ENCODE measurements around the gene SEPTIN8. TPM values are rescaled to one million over a fixed set of nuclear protein-coding genes. Genes with fewer than 3 reads are reported as not detected.

Gene SEPTIN8
- polyA plus RNA-seq, 6 donors from 2014 or later, result 0.11 to 0.27 (median 0.22) TPM; not detected in 2

DNA sequence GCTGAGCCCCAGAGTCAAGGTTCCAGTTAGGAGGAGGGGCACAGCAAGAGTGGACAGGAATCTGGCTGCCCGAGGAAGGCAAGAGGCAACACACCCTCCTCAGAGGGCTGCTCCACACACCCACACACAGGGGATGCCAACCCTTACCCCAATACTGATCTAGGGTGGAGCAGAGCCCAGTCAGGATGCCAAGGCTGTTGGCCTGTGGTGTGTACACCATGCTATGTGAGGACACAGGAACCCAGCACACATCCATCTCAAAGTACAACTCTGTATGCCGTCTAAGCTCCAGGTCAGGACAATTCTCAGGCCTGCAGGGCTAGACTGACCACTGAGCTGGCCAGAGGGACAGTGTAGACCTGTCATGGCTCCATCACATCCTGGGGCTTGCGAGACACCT lies 2.6 kb downstream of the SEPTIN8 start:
- no peak overlapping the region for H3K27ac Mint-ChIP-seq
- H3K36me3 Mint-ChIP-seq, result no peaks in the 10 kb centered on the region
- no peak for ATAC-seq (ENCODE audit: low read depth in 2 of 2)
- H3K4me1 Mint-ChIP-seq, result peaks cover 7 to 13% (median 11%) of the 10 kb centered on the region in 3 donors
- H3K9me3 Mint-ChIP-seq, result no peaks in the 10 kb centered on the region
- H3K27me3 Mint-ChIP-seq, result peaks cover 44 to 53% (median 45%) of the 10 kb centered on the region in 3 donors
- no peak overlapping the region for H3K4me3 Mint-ChIP-seq
- no peak for DNase-seq

GRCh38 chr5:132773601-132774355 lies 3.3 kb downstream of the SEPTIN8 start:
- Mint-ChIP-seq H3K27me3 (peaks cover 38 to 49% (median 40%) of the 10 kb centered on the region in 3 donors), H3K36me3 (no peaks in the 10 kb centered on the region), H3K27ac (peak overlapping the region in 1 of 6 donors; percentile 39), H3K4me1 (peaks cover 7 to 11% (median 10%) of the 10 kb centered on the region in 3 donors), H3K9me3 (no peaks in the 10 kb centered on the region), H3K4me3 (peak overlapping the region in 1 of 8 donors; percentile 40)
- DNase-seq (no peak), ATAC-seq (ENCODE audit: low read depth in 2 of 2) (no peak)

- Mint-ChIP-seq H3K36me3 (no peaks in the 10 kb centered on the region), H3K4me1 (peaks cover 3 to 8% (median 4%) of the 10 kb centered on the region in 3 donors), H3K9me3 (no peaks in the 10 kb centered on the region), H3K27me3 (peaks cover 32 to 49% (median 37%) of the 10 kb centered on the region in 3 donors), H3K4me3 (peak overlapping the region in 1 of 8 donors; percentile 40), H3K27ac (no peak overlapping the region)
- no peak for ATAC-seq (ENCODE audit: low read depth in 2 of 2)
- DNase-seq, result no peak
Observed at GRCh38 chr5:132773114-132773513, 3.9 kb downstream of the SEPTIN8 start.

DNA sequence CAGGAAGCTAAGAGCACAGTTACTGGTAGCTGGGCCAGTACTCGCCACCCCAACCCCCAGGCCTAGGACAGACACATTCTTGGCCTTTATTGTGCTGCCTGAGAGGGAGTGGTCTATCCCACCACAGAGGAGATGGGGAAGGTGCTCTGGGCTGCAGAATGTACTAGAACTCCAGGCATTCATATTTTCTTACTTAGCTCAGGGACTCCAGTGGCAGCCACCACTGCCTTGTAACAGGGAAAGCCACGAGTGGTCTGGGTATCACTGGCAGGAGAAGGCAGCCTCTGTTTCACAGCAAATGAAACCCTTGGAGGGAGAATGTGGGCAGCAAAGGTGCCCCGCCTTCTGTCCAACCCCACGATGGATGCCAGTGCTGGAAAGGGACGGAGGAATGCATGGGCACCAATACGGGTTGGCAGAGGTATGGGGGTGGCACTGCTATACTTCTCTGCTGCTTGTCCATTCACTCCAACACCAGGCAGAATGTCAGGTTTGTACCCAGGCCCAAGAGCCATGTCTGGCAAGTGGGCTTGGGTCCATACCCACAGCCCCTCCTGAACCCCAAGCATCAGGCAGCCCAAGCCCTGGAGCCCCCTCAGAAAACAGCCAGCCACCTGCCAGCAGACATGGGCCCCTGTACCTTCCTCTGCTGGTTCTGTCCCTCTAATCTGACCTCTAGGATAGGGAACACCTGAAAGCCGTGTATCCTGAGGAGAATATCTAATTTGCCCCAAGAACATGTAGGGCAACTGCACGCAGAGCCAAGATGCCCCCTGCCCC lies 4.6 kb downstream of the SEPTIN8 start:
- H3K27ac Mint-ChIP-seq, result peak overlapping the region in 1 of 6 donors; percentile 80
- no peak for ATAC-seq (ENCODE audit: low read depth in 2 of 2)
- peaks cover 27 to 50% (median 33%) of the 10 kb centered on the region in 3 donors for H3K27me3 Mint-ChIP-seq

GRCh38 chr5:132771503-132771998 lies 5.5 kb downstream of the SEPTIN8 start:
- H3K27me3 Mint-ChIP-seq, result peaks cover 27 to 55% (median 33%) of the 10 kb centered on the region in 3 donors
- no peaks in the 10 kb centered on the region for H3K36me3 Mint-ChIP-seq
- H3K27ac Mint-ChIP-seq, result no peak overlapping the region
- peaks cover 0 to 4% (median 0%) of the 10 kb centered on the region in 3 donors for H3K4me1 Mint-ChIP-seq
- ATAC-seq (ENCODE audit: low read depth in 2 of 2) (no peak), DNase-seq (no peak)
- no peaks in the 10 kb centered on the region for H3K9me3 Mint-ChIP-seq
- H3K4me3 Mint-ChIP-seq, result no peak overlapping the region

More for the DNA sequence above, 4.6 kb downstream of the SEPTIN8 start:
- H3K36me3 Mint-ChIP-seq, result no peaks in the 10 kb centered on the region
- no peak for DNase-seq
- H3K4me1 Mint-ChIP-seq, result peaks cover 0 to 4% (median 0%) of the 10 kb centered on the region in 3 donors
- peak overlapping the region in 1 of 8 donors; percentile 22 for H3K4me3 Mint-ChIP-seq
- H3K9me3 Mint-ChIP-seq, result no peaks in the 10 kb centered on the region

GRCh38 chr5:132770476-132771159 lies 6.4 kb downstream of the SEPTIN8 start:
- Mint-ChIP-seq H3K27me3 (peaks cover 26 to 54% (median 30%) of the 10 kb centered on the region in 3 donors), H3K4me3 (peak overlapping the region in 1 of 8 donors; percentile 15), H3K9me3 (no peaks in the 10 kb centered on the region), H3K27ac (no peak overlapping the region), H3K36me3 (no peaks in the 10 kb centered on the region), H3K4me1 (no peaks in the 10 kb centered on the region)
- ATAC-seq (ENCODE audit: low read depth in 2 of 2), result no peak
- no peak for DNase-seq

DNA sequence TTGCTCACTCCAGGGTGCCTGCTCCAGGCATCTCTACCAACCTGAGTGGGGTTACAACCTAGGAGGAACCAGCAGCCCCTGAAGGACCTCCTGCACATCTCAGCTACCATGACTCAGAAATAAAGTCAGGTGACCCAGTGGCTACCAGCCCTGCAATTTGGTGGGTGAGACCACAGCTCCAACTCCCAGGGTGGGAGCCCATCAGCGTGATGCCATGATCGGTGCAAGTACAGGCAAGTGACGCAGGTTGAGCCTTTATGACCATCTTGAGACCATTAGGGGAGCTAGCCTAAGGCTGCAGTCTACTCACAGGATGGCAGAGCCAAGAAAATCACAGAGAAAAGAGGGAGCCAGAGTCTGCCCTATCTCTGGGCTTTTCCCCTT lies 8.6 kb downstream of the SEPTIN8 start:
- DNase-seq (no peak), ATAC-seq (ENCODE audit: low read depth in 2 of 2) (no peak)
- Mint-ChIP-seq H3K4me1 (no peaks in the 10 kb centered on the region), H3K9me3 (no peaks in the 10 kb centered on the region), H3K36me3 (no peaks in the 10 kb centered on the region), H3K27me3 (peaks cover 5 to 33% (median 14%) of the 10 kb centered on the region in 3 donors), H3K27ac (no peak overlapping the region), H3K4me3 (no peak overlapping the region)

DNA sequence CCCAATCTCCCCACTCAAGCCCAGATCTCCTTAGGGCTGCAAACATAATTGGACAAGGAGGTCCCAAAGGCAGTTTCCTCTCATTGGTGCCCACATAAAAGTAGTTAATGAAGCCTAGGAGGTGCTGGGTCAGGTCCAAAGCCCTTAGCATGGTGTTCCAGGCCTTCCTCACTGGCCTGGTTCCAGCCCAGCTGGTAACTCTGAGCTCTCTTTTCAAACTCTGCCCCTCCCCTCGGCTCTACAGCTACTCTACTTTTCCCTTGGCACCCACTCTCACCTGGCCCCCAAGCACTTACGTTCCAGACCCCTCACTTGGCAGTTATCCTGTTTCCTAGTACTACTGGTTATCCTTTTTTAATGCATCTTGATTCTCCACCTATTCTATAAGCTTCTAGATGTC lies 9.9 kb downstream of the SEPTIN8 start:
- H3K4me3 Mint-ChIP-seq, result no peak overlapping the region
- DNase-seq (no peak), ATAC-seq (ENCODE audit: low read depth in 2 of 2) (no peak)
- H3K9me3 Mint-ChIP-seq, result no peaks in the 10 kb centered on the region
- peaks cover 0 to 22% (median 9%) of the 10 kb centered on the region in 3 donors for H3K27me3 Mint-ChIP-seq
- no peaks in the 10 kb centered on the region for H3K36me3 Mint-ChIP-seq
- H3K27ac Mint-ChIP-seq, result peak overlapping the region in 1 of 6 donors; percentile 88
- no peaks in the 10 kb centered on the region for H3K4me1 Mint-ChIP-seq

GRCh38 chr5:132766806-132767055 lies 10.3 kb downstream of the SEPTIN8 start:
- H3K4me1 Mint-ChIP-seq, result no peaks in the 10 kb centered on the region
- no peaks in the 10 kb centered on the region for H3K9me3 Mint-ChIP-seq
- no peak for ATAC-seq (ENCODE audit: low read depth in 2 of 2)
- H3K4me3 Mint-ChIP-seq, result peak overlapping the region in 1 of 8 donors; percentile 53
- DNase-seq, result no peak
- no peaks in the 10 kb centered on the region for H3K36me3 Mint-ChIP-seq
- peaks cover 0 to 20% (median 8%) of the 10 kb centered on the region in 3 donors for H3K27me3 Mint-ChIP-seq
- no peak overlapping the region for H3K27ac Mint-ChIP-seq

- Mint-ChIP-seq H3K36me3 (no peaks in the 10 kb centered on the region), H3K4me1 (no peaks in the 10 kb centered on the region), H3K27ac (peak overlapping the region in 2 of 6 donors; percentile 44 to 50), H3K4me3 (peak overlapping the region in 1 of 8 donors; percentile 53), H3K27me3 (peaks cover 0 to 20% (median 8%) of the 10 kb centered on the region in 3 donors), H3K9me3 (no peaks in the 10 kb centered on the region)
- no peak for DNase-seq
- no peak for ATAC-seq (ENCODE audit: low read depth in 2 of 2)
Observed at GRCh38 chr5:132766020-132766805, 10.8 kb downstream of the SEPTIN8 start.

DNA sequence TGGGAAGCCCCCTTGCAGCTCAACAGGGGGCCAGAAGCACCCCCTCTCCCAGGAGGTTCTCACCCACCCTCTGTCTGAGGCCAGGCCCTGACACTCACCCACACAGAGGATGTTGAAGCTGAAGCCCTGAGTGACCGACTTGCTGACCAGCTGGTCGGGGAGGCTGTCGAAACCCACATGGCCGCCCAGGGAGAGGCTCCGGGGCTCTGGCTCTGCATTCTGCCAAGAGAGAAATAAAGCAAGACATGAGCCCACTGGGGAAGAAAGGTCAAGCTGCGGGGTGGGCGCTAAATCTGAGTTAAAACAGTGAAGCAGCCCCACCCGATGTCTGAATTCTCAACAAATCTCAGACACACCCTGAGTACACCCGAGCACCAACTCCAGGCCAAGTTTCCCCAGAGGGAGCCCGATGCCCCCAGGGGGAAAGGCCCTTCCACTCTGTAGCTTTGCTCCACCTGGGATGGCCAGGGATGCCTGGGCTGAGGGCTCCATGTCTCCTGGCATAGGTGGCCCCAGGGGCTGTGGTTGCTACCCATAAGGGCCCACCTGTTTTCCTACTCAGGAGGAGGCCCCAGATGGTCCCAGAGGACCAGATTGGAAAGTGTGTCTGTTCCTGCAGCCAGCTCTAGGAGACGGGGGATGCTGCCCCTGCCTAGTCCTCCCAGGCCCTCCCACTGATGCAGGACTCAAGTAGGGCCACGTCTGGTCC lies 11.6 kb downstream of the SEPTIN8 start:
- DNase-seq, result no peak
- H3K4me3 Mint-ChIP-seq, result no peak overlapping the region
- no peaks in the 10 kb centered on the region for H3K36me3 Mint-ChIP-seq
- H3K27ac Mint-ChIP-seq, result no peak overlapping the region
- no peak for ATAC-seq (ENCODE audit: low read depth in 2 of 2)
- H3K4me1 Mint-ChIP-seq, result no peaks in the 10 kb centered on the region
- no peaks in the 10 kb centered on the region for H3K9me3 Mint-ChIP-seq
- peaks cover 0 to 20% (median 8%) of the 10 kb centered on the region in 3 donors for H3K27me3 Mint-ChIP-seq

DNA sequence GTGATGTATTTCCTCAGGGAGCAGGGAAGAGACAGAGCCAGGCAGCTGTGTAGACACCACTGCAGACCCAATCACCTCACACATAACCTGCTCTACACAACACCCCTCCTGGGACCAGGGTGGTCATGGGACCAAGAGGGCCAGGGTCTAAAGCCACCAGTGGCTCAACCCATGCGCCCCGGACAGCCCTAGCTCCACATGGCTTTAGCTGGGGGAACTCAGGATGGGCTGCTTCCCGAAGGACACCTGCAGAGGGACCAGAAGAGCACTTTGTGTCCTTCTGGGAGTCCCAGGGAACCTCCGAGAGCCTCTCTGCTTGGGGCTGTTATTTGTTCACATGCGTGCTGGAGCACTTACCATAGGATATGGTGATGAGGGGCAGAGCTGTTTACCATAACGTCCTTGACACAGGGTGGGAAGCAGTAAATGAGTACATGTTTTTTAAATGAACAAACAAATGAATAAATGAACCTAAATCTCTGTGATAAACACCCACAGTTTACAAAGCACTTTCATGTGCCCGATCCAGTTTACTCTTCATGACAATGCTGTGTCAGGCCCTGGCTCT lies 12.3 kb downstream of the SEPTIN8 start:
- no peak overlapping the region for H3K27ac Mint-ChIP-seq

More for the DNA sequence above, 12.3 kb downstream of the SEPTIN8 start:
- ATAC-seq (ENCODE audit: low read depth in 2 of 2) (no peak), DNase-seq (no peak)
- H3K9me3 Mint-ChIP-seq, result no peaks in the 10 kb centered on the region
- H3K27me3 Mint-ChIP-seq, result peaks cover 0 to 20% (median 8%) of the 10 kb centered on the region in 3 donors
- H3K4me3 Mint-ChIP-seq, result no peak overlapping the region
- no peaks in the 10 kb centered on the region for H3K4me1 Mint-ChIP-seq
- H3K36me3 Mint-ChIP-seq, result no peaks in the 10 kb centered on the region

Data from naive B cell (primary cell).